Measurements from ENCODE around the gene MED16. TPM values are rescaled to one million over a fixed set of nuclear protein-coding genes. Genes with fewer than 3 reads are reported as not detected.
"Not testable (repeated sequence)": the region's sequence is repeated elsewhere in the genome, so short reads cannot be mapped to it uniquely, and the experiment has no call there.

The MED16 gene
- total and polyA plus RNA-seq, 2 donors (not counting 1 experiment from before 2014, with no cell fraction given): 19.3 to 35.0 TPM

DNA sequence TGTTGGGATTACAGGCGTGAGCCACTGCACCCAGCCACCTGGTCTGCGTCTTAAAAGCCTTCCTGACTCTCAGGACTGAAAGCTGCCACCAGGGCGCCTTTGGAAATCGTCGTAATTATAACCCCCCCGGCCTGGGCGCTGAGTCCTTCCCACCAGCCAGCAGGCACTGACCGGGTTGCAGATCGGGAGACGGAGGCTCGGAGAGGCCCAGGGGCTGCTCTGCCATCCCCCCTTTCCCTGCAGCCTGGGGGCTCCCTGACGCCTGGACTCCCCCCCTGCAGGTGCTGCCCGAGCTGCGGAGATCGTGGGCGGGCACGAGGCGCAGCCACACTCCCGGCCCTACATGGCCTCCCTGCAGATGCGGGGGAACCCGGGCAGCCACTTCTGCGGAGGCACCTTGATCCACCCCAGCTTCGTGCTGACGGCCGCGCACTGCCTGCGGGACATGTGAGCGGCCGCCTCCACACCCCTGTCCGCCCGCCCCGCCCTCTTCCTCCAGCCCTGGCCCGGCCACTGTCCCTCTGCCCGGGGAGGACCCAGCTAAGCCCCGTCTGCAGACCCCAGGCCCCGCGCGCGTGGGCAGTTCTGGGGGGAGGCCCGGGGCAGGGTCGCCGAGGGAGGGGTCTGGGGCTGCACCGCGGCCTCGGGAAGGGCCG, 49.7 kb downstream of the MED16 start:
- no peaks in the 10 kb centered on the region for H3K9me3 ChIP-seq (ENCODE audit: control insufficient read depth, insufficient read depth, low read depth, low read length)
- TF ChIP-seq CTCF (conservative IDR thresholded peaks at IDR 0.05 in 1 of 2, IDR thresholded peaks at IDR 0.05 in 1 of 2; ENCODE audit: low read depth in 1 of 2, low read length in 2 of 2) (no peak), EZH2 (IDR thresholded peaks at IDR 0.05; ENCODE audit: low read length, missing control alignments) (no peak)
- no peak overlapping the region for H2AFZ ChIP-seq (ENCODE audit: low read length)
- H3K36me3 ChIP-seq (ENCODE audit: control insufficient read depth, insufficient read depth, low read length): no peaks in the 10 kb centered on the region
- H3K9ac ChIP-seq (ENCODE audit: insufficient read depth, low read length): no peak overlapping the region
- no peaks in the 10 kb centered on the region for H3K79me2 ChIP-seq (ENCODE audit: control insufficient read depth, insufficient read depth, low read length)
- no peak overlapping the region for H3K4me2 ChIP-seq (ENCODE audit: extremely low read depth, insufficient read depth, low read length)
- no peak for DNase-seq (ENCODE audit: low read depth in 2 of 2)
- peaks cover 19% of the 10 kb centered on the region for H3K27me3 ChIP-seq (ENCODE audit: control insufficient read depth, insufficient read depth, low read length)
- peak overlapping the region in 1 of 4 experiments; percentile 7 for H3K4me3 ChIP-seq (replicated peaks in 1 of 4; ENCODE audit: control extremely low read depth in 1 of 4, insufficient read depth in 1 of 4, low read depth in 3 of 4, low read length in 4 of 4)
- no peak overlapping the region for H3K27ac ChIP-seq (ENCODE audit: insufficient read depth, low read length)
- no peaks in the 10 kb centered on the region for H3K4me1 ChIP-seq (ENCODE audit: control insufficient read depth, extremely low read depth, insufficient read depth, low read length)
- no peaks in the 10 kb centered on the region for H4K20me1 ChIP-seq (ENCODE audit: control insufficient read depth, extremely low read depth, insufficient read depth, low read length)

GRCh38 chr19:842802-843179, 50.2 kb downstream of the MED16 start:
- not testable (repeated sequence) for H3K4me2 ChIP-seq (ENCODE audit: extremely low read depth, insufficient read depth, low read length); H4K20me1 ChIP-seq (ENCODE audit: control insufficient read depth, extremely low read depth, insufficient read depth, low read length); H2AFZ ChIP-seq (ENCODE audit: low read length); H3K9me3 ChIP-seq (ENCODE audit: control insufficient read depth, insufficient read depth, low read depth, low read length); H3K79me2 ChIP-seq (ENCODE audit: control insufficient read depth, insufficient read depth, low read length); H3K4me3 ChIP-seq (replicated peaks in 1 of 4; ENCODE audit: control extremely low read depth in 1 of 4, insufficient read depth in 1 of 4, low read depth in 3 of 4, low read length in 4 of 4); H3K4me1 ChIP-seq (ENCODE audit: control insufficient read depth, extremely low read depth, insufficient read depth, low read length); H3K27ac ChIP-seq (ENCODE audit: insufficient read depth, low read length); H3K36me3 ChIP-seq (ENCODE audit: control insufficient read depth, insufficient read depth, low read length); DNase-seq (ENCODE audit: low read depth in 2 of 2); H3K9ac ChIP-seq (ENCODE audit: insufficient read depth, low read length)
- peaks cover 16% of the 10 kb centered on the region for H3K27me3 ChIP-seq (ENCODE audit: control insufficient read depth, insufficient read depth, low read length)

DNA sequence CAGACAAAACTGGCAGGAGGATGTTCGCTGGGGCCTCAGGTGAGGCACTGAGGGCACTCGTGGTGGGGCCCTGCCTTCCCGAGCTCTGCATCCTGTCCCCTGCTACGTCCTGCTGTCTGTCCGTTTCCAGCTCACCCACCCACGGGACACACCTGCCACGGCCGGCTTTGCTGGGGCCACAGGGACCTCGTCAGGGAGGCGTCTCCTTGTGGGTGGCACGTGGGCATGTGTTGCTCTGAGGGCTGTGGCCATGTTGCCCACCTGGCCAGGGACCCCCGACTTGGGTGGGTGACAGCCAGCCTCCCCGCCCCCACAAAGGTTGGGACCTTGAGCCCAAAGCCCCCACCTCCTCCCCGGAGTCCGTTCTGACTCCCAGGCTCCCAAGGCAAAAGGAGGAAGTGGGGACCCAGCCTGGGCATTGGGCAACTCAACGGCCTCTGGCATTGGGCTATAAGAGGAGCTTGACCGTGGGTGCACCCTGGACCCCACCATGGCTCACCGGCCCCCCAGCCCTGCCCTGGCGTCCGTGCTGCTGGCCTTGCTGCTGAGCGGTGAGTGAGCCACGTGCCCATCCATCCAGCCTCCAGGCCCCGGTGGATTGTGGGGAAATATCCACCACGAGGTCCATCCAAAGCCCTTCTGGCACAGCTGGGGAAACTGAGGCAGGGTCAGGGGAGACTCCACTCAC, 52.3 kb downstream of the MED16 start, which contains the start of gene PRTN3:
TSS of gene PRTN3 (plus strand) at position 481 of the 688 bp plus-strand sequence. CDS start at position 491, 10 bp downstream.
- H3K4me3 ChIP-seq (replicated peaks in 1 of 4; ENCODE audit: control extremely low read depth in 1 of 4, insufficient read depth in 1 of 4, low read depth in 3 of 4, low read length in 4 of 4): no peak within 1 kb of the TSS
- no peak within 1 kb of the TSS for H3K4me2 ChIP-seq (ENCODE audit: extremely low read depth, insufficient read depth, low read length)
- DNase-seq (ENCODE audit: low read depth in 2 of 2): no peak
- no peaks in the 10 kb centered on the region for H3K36me3 ChIP-seq (ENCODE audit: control insufficient read depth, insufficient read depth, low read length)
- H3K27me3 ChIP-seq (ENCODE audit: control insufficient read depth, insufficient read depth, low read length): peaks cover 13% of the 10 kb centered on the region
- no peaks in the 10 kb centered on the region for H3K79me2 ChIP-seq (ENCODE audit: control insufficient read depth, insufficient read depth, low read length)
- H4K20me1 ChIP-seq (ENCODE audit: control insufficient read depth, extremely low read depth, insufficient read depth, low read length): no peaks in the 10 kb centered on the region
- H3K9ac ChIP-seq (ENCODE audit: insufficient read depth, low read length): no peak within 1 kb of the TSS
- TF ChIP-seq CTCF (conservative IDR thresholded peaks at IDR 0.05 in 1 of 2, IDR thresholded peaks at IDR 0.05 in 1 of 2; ENCODE audit: low read depth in 1 of 2, low read length in 2 of 2): no peak
- TF ChIP-seq EZH2 (IDR thresholded peaks at IDR 0.05; ENCODE audit: low read length, missing control alignments): no peak
- H3K27ac ChIP-seq (ENCODE audit: insufficient read depth, low read length): no peak within 1 kb of the TSS
- no peaks in the 10 kb centered on the region for H3K9me3 ChIP-seq (ENCODE audit: control insufficient read depth, insufficient read depth, low read depth, low read length)
- no peaks in the 10 kb centered on the region for H3K4me1 ChIP-seq (ENCODE audit: control insufficient read depth, extremely low read depth, insufficient read depth, low read length)
- H2AFZ ChIP-seq (ENCODE audit: low read length): no peak within 1 kb of the TSS
